ENCODE results near the gene TENT5C.

Gene TENT5C

DNA sequence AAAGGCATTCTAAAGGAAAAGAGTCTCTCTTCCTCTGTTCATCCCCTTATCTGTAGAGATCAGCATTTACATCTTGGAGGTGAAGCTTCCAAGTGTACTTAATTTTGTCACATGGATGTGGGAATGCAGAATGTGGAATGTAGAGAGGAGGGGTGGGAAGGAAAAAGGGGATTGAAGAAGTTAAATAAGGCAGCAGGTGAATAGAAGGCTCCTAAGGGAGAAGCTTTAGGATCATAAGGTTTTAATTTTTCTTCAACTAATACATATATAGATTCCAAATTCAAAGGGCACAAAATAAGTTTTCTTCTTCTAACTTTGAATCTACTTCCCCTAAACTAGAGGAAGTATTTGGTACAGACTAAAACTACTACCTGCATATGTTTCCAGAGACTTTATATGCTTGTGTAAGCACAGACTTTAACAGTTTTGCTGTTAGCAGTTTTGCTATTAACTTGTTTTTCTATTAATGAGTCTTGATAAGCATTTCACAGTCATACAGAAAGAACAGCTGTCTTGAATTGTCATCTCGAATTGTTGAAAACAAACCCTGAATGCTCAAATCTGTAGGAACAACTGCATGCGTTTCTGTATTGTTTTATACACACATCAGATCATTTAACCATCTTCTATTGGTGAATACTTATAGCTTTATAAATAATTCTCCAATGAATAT is 12.7 kb downstream of the TENT5C start:
- TF ChIP-seq, protein P1, sequence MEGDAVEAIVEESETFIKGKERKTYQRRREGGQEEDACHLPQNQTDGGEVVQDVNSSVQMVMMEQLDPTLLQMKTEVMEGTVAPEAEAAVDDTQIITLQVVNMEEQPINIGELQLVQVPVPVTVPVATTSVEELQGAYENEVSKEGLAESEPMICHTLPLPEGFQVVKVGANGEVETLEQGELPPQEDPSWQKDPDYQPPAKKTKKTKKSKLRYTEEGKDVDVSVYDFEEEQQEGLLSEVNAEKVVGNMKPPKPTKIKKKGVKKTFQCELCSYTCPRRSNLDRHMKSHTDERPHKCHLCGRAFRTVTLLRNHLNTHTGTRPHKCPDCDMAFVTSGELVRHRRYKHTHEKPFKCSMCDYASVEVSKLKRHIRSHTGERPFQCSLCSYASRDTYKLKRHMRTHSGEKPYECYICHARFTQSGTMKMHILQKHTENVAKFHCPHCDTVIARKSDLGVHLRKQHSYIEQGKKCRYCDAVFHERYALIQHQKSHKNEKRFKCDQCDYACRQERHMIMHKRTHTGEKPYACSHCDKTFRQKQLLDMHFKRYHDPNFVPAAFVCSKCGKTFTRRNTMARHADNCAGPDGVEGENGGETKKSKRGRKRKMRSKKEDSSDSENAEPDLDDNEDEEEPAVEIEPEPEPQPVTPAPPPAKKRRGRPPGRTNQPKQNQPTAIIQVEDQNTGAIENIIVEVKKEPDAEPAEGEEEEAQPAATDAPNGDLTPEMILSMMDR (conservative IDR thresholded peaks at IDR 0.05; ENCODE audit: low read depth, low read length) = no peak
- DNase-seq (ENCODE audit: low read depth) = no peak
- no peak overlapping the region for H3K4me3 ChIP-seq (ENCODE audit: low read length)

DNA sequence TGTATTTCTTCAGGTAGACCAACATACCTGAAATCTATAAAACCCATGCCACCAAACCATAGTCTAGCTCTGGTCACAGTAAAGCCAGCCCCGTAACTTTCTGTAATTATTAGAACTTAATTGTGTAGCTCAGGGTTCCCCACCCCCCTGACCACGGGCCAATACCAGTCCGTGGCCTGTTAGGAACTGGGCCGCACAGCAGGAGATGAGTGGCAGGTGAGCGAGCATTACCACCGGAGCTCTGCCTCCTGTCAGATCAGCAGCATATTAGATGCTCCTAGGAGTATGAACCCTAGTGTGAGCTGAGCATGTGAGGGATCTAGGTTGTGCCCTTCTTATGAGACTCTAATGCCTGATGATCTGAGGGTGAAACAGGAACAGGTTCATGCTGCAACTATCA is 14.6 kb downstream of the TENT5C start:
- H3K4me3 ChIP-seq (ENCODE audit: low read length) = no peak overlapping the region
- no peak for DNase-seq (ENCODE audit: low read depth)
- TF ChIP-seq, protein P1 (conservative IDR thresholded peaks at IDR 0.05; ENCODE audit: low read depth, low read length) = no peak

DNA sequence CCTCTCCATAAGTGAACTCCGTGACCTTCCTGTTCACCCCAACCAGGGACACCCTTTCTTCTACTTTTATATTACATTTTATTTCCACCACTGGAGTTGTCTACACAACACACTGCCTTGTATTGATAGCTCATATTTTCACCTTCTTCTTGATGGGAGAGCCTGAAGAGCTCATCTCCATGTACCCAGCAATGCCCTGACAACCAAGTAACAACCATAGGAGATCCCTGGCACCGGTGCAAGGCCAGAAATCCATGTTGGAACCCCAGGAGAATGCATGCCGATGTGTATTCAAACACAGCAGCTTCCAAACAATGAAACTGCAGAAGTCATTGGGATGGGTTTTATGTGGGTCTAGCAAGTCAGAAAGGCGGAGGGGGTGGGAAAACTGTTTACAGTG is 15.5 kb downstream of the TENT5C start:
- H3K4me3 ChIP-seq (ENCODE audit: low read length) = no peak overlapping the region
- TF ChIP-seq, protein P1 (conservative IDR thresholded peaks at IDR 0.05; ENCODE audit: low read depth, low read length) = no peak
- DNase-seq (ENCODE audit: low read depth) = no peak

DNA sequence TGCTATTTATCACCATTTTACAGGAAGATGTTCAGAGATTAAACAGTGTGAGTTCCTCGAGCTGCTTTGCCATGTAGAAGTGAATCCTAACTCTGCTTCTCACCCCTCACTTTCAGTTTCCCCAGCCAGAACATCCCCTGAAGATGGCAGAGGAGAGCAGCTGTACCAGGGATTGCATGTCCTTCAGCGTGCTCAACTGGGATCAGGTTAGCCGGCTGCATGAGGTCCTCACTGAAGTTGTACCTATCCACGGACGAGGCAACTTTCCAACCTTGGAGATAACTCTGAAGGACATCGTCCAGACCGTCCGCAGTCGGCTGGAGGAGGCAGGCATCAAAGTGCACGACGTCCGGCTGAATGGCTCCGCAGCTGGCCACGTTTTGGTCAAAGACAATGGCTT is 16.9 kb downstream of the TENT5C start:
- TF ChIP-seq, protein P1 (conservative IDR thresholded peaks at IDR 0.05; ENCODE audit: low read depth, low read length) = no peak
- DNase-seq (ENCODE audit: low read depth) = no peak
- H3K4me3 ChIP-seq (ENCODE audit: low read length) = no peak overlapping the region

DNA sequence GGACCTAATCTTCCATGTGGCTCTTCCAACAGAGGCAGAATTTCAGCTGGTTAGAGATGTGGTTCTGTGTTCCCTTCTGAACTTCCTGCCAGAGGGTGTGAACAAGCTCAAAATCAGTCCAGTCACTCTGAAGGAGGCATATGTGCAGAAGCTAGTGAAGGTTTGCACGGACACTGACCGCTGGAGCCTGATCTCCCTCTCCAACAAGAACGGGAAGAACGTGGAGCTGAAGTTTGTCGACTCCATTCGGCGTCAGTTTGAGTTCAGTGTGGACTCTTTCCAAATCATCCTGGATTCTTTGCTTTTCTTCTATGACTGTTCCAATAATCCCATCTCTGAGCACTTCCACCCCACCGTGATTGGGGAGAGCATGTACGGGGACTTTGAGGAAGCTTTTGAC is 17.3 kb downstream of the TENT5C start:
- TF ChIP-seq, protein P1 (conservative IDR thresholded peaks at IDR 0.05; ENCODE audit: low read depth, low read length) = no peak
- no peak for DNase-seq (ENCODE audit: low read depth)
- no peak overlapping the region for H3K4me3 ChIP-seq (ENCODE audit: low read length)

DNA sequence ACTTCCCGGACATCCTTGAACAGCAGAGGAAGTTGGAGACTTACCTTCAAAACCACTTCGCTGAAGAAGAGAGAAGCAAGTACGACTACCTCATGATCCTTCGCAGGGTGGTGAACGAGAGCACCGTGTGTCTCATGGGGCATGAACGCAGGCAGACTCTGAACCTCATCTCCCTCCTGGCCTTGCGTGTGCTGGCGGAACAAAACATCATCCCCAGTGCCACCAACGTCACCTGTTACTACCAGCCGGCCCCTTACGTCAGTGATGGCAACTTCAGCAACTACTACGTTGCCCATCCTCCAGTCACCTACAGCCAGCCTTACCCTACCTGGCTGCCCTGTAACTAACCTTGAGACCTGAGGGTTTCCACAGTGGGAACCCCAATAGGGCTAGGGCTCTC is 17.9 kb downstream of the TENT5C start:
- no peak overlapping the region for H3K4me3 ChIP-seq (ENCODE audit: low read length)
- no peak for DNase-seq (ENCODE audit: low read depth)
- TF ChIP-seq, protein P1 (conservative IDR thresholded peaks at IDR 0.05; ENCODE audit: low read depth, low read length) = no peak

DNA sequence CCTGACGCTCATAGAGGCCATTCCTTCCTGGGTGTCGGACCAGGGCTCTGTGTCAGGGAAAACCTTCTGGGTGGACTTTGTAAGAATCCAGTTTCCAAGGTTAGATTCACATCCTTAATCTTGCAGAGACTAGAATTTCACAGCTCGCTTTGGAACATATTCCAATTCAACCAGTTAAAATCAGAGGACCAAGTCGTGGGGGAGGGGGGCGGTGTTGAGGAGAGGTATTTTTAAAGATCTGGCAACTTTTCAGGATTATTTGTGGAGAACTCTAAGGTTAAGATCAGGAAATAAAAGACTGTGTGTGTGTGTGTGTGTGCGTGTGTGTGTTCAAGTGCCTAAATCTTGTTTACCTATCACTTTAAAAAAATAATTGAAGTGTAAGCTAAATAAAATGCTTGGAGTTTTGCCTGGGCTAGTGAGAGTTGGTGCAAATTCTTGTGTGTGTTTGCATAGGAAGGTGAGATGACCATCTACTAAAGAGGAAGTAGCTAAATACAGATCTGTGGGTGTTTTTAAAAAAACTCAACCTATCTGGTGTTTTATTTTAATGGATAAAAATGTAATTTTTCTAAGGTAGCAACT is 21.8 kb downstream of the TENT5C start:
- H3K4me3 ChIP-seq (ENCODE audit: low read length) = no peak overlapping the region
- TF ChIP-seq, protein P1 (conservative IDR thresholded peaks at IDR 0.05; ENCODE audit: low read depth, low read length) = no peak
- DNase-seq (ENCODE audit: low read depth) = no peak

Measured in retinal pigment epithelial cell (primary cell).